GM12891 (cell line): Measurements from ENCODE around the gene CLEC18B.
A peak's percentile ranks its signal among the peaks of the same experiment; 100 is the strongest.

Experiments used
- DNase-seq: peaks from one replicate; pipeline ENCODE4 v3.0.0; 2011; ENCODE audit warnings: low spot score; ENCODE audit not compliant: insufficient read length
- FAIRE-seq: peaks from 2 replicates; lab custom pipeline; 2011; peaks lifted over from hg19 to GRCh38; lab: Jason Lieb, UNC
- PAX5 ChIP-seq: IDR thresholded peaks from 2 replicates; pipeline ENCODE4 v1.6.1; 2011; ENCODE audit warnings: low read length, moderate library complexity, mild to moderate bottlenecking; ENCODE audit not compliant: insufficient read depth, severe bottlenecking
- POLR2A ChIP-seq: IDR thresholded peaks from 2 replicates; pipeline ENCODE4 v1.6.1; 2011; ENCODE audit warnings: low read depth, low read length, control low read depth
- POLR2AphosphoS5 ChIP-seq: IDR thresholded peaks from 2 replicates; pipeline ENCODE4 v1.6.1; 2011; ENCODE audit warnings: low read depth, low read length, control low read depth
- POU2F2 ChIP-seq: IDR thresholded peaks from 2 replicates; pipeline ENCODE4 v1.6.1; 2011; ENCODE audit warnings: low read depth, mild to moderate bottlenecking, control low read depth, low read length, moderate library complexity
- SPI1 ChIP-seq: IDR thresholded peaks from 2 replicates; pipeline ENCODE4 v1.6.1; 2011; ENCODE audit warnings: low read depth, low read length, control low read depth
- TAF1 ChIP-seq: IDR thresholded peaks from 2 replicates; pipeline ENCODE4 v1.6.1; 2011; ENCODE audit warnings: low read depth, low read length, control low read depth

CLEC18B gene

DNA sequence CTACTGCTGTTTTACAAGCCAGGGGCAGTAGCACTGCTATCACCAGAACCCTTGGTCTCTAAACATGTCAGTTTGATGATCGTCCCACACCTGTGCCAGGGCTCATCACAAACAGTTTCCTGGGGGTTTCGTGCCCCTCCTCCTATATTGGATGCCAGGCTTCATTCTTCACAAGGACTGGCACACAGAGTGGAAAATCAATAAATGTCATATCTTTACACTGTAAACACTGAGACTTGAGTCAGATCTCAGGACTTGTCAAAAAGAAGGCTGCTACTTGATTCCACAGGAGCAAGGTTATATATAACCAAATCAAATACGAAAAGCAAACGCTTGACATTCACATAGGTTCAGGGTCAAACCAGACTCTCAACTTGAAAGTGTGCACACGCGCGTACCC is 39.3 kb upstream of the CLEC18B start:
- TF ChIP-seq POU2F2 (no peak), TAF1 (no peak), PAX5 (no peak), POLR2AphosphoS5 (no peak), POLR2A (no peak), SPI1 (no peak)
- FAIRE-seq, result no peak
- DNase-seq, result no peak

GRCh38 chr16:74456290-74456625 is 35.0 kb upstream of the CLEC18B start:
- FAIRE-seq, result no peak
- no peak for DNase-seq
- TF ChIP-seq POU2F2, result no peak
- TF ChIP-seq POLR2AphosphoS5, result no peak
- TF ChIP-seq SPI1, result no peak
- TF ChIP-seq PAX5, result no peak
- TF ChIP-seq TAF1, result no peak
- no peak for TF ChIP-seq POLR2A

GRCh38 chr16:74455619-74456289 is 34.5 kb upstream of the CLEC18B start:
- DNase-seq, result no peak
- FAIRE-seq, result no peak
- TF ChIP-seq SPI1 (no peak), POU2F2 (no peak), POLR2A (no peak), TAF1 (no peak), PAX5 (no peak), POLR2AphosphoS5 (no peak)

DNA sequence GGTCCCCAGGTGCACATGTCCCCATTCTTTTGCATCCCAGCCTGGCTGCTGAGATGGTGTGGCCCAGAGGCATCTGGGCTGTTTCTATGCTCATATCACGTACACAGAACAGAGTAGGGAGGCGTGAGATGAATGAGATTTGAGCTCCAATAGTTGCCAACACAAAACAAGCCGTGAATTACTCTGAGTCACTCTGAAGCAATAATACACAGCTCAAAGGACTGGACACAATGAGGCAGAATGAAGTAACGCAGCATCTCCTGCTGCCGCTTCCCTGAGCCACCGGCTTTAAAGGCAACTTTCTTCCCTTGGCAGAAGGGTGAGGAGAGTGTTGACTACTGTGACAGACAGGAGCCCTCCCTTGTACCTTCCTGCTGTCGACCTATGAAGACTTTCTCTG is 33.9 kb upstream of the CLEC18B start:
- FAIRE-seq, result no peak
- no peak for DNase-seq
- TF ChIP-seq POU2F2 (no peak), PAX5 (no peak), SPI1 (no peak), TAF1 (no peak), POLR2A (no peak), POLR2AphosphoS5 (no peak)

GRCh38 chr16:74451951-74452758 is 30.9 kb upstream of the CLEC18B start:
- peak; percentile 93 for FAIRE-seq

GRCh38 chr16:74450967-74451760 is 29.9 kb upstream of the CLEC18B start:
- no peak for TF ChIP-seq POLR2A
- no peak for TF ChIP-seq POLR2AphosphoS5
- TF ChIP-seq TAF1, result no peak
- TF ChIP-seq SPI1, result no peak
- TF ChIP-seq PAX5, result no peak
- FAIRE-seq (no peak), DNase-seq (no peak)

More at GRCh38 chr16:74451951-74452758, 30.9 kb upstream of the CLEC18B start:
- no peak for TF ChIP-seq SPI1
- TF ChIP-seq PAX5, result peak; percentile 96
- DNase-seq, result peak; percentile 53

GRCh38 chr16:74450236-74450635 is 29.0 kb upstream of the CLEC18B start:
- no peak for FAIRE-seq
- DNase-seq, result no peak
- no peak for TF ChIP-seq PAX5
- TF ChIP-seq POLR2AphosphoS5, result no peak
- no peak for TF ChIP-seq POLR2A
- no peak for TF ChIP-seq TAF1
- no peak for TF ChIP-seq POU2F2
- TF ChIP-seq SPI1, result no peak

DNA sequence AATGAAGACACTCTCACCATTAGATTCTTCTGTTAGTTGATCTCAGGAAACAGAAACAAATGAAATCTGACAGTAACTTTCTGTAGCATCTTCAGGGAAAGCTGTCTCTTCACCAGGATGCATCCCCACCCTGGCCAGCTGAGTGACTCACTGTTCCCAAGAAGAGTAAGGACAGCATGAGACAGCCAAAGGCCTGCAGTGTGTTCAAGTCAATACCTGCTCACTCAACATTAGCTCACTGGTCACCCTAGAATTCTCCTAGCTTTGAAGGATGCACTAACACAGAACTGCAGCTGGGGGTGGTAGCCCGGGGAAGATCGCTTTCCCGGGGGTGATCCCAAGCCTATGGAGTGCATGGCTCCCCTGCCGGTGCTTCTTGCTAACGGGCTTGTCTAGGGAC is 28.2 kb upstream of the CLEC18B start:
- no peak for TF ChIP-seq POLR2A
- TF ChIP-seq TAF1, result no peak
- DNase-seq, result no peak
- no peak for FAIRE-seq

- no peak for DNase-seq
- FAIRE-seq, result no peak
- TF ChIP-seq POLR2AphosphoS5 (no peak), SPI1 (no peak), POU2F2 (no peak), POLR2A (no peak), PAX5 (no peak), TAF1 (no peak)
Observed at GRCh38 chr16:74448990-74449389, 27.7 kb upstream of the CLEC18B start.

GRCh38 chr16:74447578-74447977 is 26.3 kb upstream of the CLEC18B start:
- DNase-seq, result no peak
- TF ChIP-seq POLR2AphosphoS5 (no peak), SPI1 (no peak), PAX5 (no peak), TAF1 (no peak), POLR2A (no peak)
- FAIRE-seq, result no peak
